Measurements from ENCODE around the gene FAM107B. TPM values are rescaled to one million over a fixed set of nuclear protein-coding genes. Genes with fewer than 3 reads are reported as not detected.

Gene FAM107B
- total RNA-seq (2014; rRNA removed; shearing (Covaris generic)) (5.2 and 5.3 TPM in 2 replicates), polyA plus RNA-seq (2016; fragmentation: Nextera tagmentation; extraction: Ambion mirVana) (3.4 and 5.2 TPM in 2 replicates)

DNA sequence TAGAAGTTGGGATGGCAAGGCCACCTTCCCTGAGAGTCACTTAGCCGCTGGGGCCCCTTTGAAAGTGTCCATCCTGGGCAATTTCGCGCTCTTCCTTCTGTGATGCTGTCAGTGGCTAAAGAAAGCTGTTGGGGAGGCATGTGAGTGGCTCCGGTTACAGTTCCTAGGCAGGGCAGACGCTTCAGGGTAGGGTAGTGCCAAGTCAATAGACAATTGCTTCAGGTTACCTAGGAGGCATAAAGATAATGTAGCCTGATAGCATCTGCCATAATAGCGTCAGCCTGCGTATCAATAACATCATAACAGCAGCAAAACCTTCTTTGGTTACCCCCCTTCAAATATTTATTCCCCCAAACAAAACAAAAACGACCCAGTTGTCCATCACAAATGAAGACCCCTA is at the start of gene FAM107B:
Gene FAM107B (minus strand): TSS at position 101 of the 400 bp plus-strand sequence. CDS start 234 bp downstream, outside the sequence.
- WGBS, 2 experiments (ENCODE audit: low coverage in 1 of 2, low lambda C conversion rate in 2 of 2, missing lambda C conversion rate in 2 of 2), result 74 to 75% methylated on average over 8 of the region's 8 CpGs
- no peaks in the 10 kb centered on the region for H3K36me3 ChIP-seq (ENCODE audit: low read depth)
- no peak within 1 kb of the TSS for H2AFZ ChIP-seq
- no peak within 1 kb of the TSS for H3K9ac ChIP-seq
- no peak within 1 kb of the TSS for H3K4me2 ChIP-seq (ENCODE audit: unreplicated experiment)
- no peaks in the 10 kb centered on the region; the same call in 1 of the 2 replicates for H3K4me1 ChIP-seq (ENCODE audit: insufficient read depth)
- no peaks in the 10 kb centered on the region for H3K9me2 ChIP-seq (ENCODE audit: insufficient read depth)
- no peak within 1 kb of the TSS for H3K27ac ChIP-seq
- in situ Hi-C loops (cut with MboI), result no loop called here
- H3K79me2 ChIP-seq (ENCODE audit: insufficient read depth), result no peaks in the 10 kb centered on the region
- H3K27me3 ChIP-seq (replicated peaks; ENCODE audit: insufficient read depth), result peaks cover 15% of the 10 kb centered on the region
- no peak within 1 kb of the TSS for H3K4me3 ChIP-seq
- H4K20me1 ChIP-seq (ENCODE audit: insufficient read depth), result no peaks in the 10 kb centered on the region
- H3F3A ChIP-seq (ENCODE audit: insufficient read depth), result no peaks in the 10 kb centered on the region
- TF ChIP-seq EZH2phosphoT487 (IDR thresholded peaks at IDR 0.05; ENCODE audit: insufficient read depth, low read depth), result no peak
- no peak for TF ChIP-seq EZH2 (IDR thresholded peaks at IDR 0.05; ENCODE audit: insufficient read depth, poor library complexity, severe bottlenecking)
- no peaks in the 10 kb centered on the region for H3K9me3 ChIP-seq (ENCODE audit: low read depth)
- no peak for DNase-seq

DNA sequence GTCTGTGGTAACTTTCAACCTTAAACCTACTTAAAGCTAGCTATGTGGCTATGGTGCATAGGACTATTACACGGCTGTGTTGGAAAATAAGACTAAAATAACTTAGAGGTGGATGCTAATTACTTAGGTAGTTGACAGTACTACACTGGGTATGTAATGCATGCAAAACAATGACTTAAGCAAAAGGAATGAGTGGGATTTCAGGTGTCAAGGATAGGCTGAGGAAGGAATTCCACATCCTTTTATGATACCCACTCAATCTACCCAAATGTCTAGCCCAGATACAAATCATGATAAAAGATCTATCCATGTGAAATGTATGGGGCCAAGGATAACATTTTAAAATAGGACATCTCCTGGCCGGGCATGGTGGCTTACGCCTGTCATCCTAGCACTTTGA is 49.3 kb upstream of the FAM107B start:
- in situ Hi-C loops (cut with MboI), result loop anchor here (10.0 kb wide), 1 partner anchor 289 kb away; no protein-coding TSS in a partner anchor
- H3K79me2 ChIP-seq (ENCODE audit: insufficient read depth), result no peaks in the 10 kb centered on the region
- 0 out of 2 replicates have a peak, but pooled peaks cover 6% of the 10 kb centered on the region for H3F3A ChIP-seq (ENCODE audit: insufficient read depth)
- H3K27me3 ChIP-seq (replicated peaks; ENCODE audit: insufficient read depth), result no peaks in the 10 kb centered on the region
- H3K9ac ChIP-seq, result no peak overlapping the region
- no peaks in the 10 kb centered on the region for H4K20me1 ChIP-seq (ENCODE audit: insufficient read depth)
- no peak overlapping the region for H3K27ac ChIP-seq
- no peaks in the 10 kb centered on the region for H3K9me2 ChIP-seq (ENCODE audit: insufficient read depth)
- 78 to 85% methylated on average over 3 of the region's 3 CpGs for WGBS, 2 experiments (ENCODE audit: low coverage in 1 of 2, low lambda C conversion rate in 2 of 2, missing lambda C conversion rate in 2 of 2)
- TF ChIP-seq EZH2 (IDR thresholded peaks at IDR 0.05; ENCODE audit: insufficient read depth, poor library complexity, severe bottlenecking) (no peak), EZH2phosphoT487 (IDR thresholded peaks at IDR 0.05; ENCODE audit: insufficient read depth, low read depth) (no peak)
- H2AFZ ChIP-seq, result no peak overlapping the region
- no peak for DNase-seq
- H3K4me2 ChIP-seq (ENCODE audit: unreplicated experiment), result no peak overlapping the region
- no peaks in the 10 kb centered on the region for H3K36me3 ChIP-seq (ENCODE audit: low read depth)
- no peak overlapping the region for H3K4me3 ChIP-seq
- H3K9me3 ChIP-seq (ENCODE audit: low read depth), result no peaks in the 10 kb centered on the region
- peaks cover 12% of the 10 kb centered on the region for H3K4me1 ChIP-seq (ENCODE audit: insufficient read depth)

DNA sequence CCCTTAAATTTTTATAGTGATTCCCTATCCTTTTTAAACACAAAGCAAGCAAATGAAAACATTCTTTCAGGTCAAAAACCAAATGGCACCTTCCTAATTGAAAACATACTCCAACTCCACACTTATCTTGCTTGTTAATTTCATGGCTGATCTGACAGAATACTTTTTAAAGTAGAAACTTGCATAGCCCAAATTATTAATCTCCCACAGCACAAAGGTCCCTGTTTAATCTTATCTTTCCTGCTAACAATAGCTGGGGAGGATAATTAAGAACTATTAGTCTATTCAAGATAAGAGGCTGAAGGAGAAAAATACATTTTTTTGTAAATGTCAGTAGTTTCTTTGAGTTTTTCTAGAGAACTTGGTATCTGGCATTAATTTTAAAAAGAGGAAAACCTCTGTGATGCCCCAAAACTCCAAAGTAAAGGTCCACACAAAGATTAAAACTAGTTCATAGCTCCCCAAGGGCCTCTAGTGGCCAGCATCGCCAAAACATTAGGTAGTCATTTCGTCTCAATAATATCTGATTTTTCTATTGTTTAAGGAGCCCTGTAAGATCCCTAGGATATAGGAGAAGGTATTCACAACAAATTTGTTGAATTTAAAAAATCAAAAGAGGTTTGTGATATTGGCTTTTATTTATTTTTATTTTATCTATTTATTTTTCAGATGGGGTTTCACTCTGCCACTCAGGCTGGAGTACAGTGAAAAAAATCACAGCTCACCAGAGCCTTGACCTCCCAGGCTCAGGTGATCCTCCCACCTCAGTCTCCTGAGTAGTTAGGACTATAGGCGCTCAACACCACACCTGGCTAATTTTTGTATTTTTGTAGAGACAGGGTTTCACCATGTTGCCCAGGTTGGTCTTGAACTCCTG is 48.4 kb upstream of the FAM107B start:
- no peaks in the 10 kb centered on the region for H3K9me3 ChIP-seq (ENCODE audit: low read depth)
- H3K4me3 ChIP-seq, result no peak overlapping the region
- H3K4me2 ChIP-seq (ENCODE audit: unreplicated experiment), result no peak overlapping the region
- DNase-seq, result peak; percentile 70
- 0 out of 2 replicates have a peak, but pooled peaks cover 6% of the 10 kb centered on the region for H3F3A ChIP-seq (ENCODE audit: insufficient read depth)
- H3K4me1 ChIP-seq (ENCODE audit: insufficient read depth), result peaks cover 12% of the 10 kb centered on the region
- no peaks in the 10 kb centered on the region for H3K27me3 ChIP-seq (replicated peaks; ENCODE audit: insufficient read depth)
- H2AFZ ChIP-seq, result no peak overlapping the region
- H3K9me2 ChIP-seq (ENCODE audit: insufficient read depth), result no peaks in the 10 kb centered on the region
- H3K27ac ChIP-seq, result no peak overlapping the region
- H3K36me3 ChIP-seq (ENCODE audit: low read depth), result no peaks in the 10 kb centered on the region
- in situ Hi-C loops (cut with MboI), result loop anchor here (10.0 kb wide), 1 partner anchor 288 kb away; no protein-coding TSS in a partner anchor
- H3K79me2 ChIP-seq (ENCODE audit: insufficient read depth), result no peaks in the 10 kb centered on the region
- no peaks in the 10 kb centered on the region for H4K20me1 ChIP-seq (ENCODE audit: insufficient read depth)
- no peak overlapping the region for H3K9ac ChIP-seq
- no peak for TF ChIP-seq EZH2 (IDR thresholded peaks at IDR 0.05; ENCODE audit: insufficient read depth, poor library complexity, severe bottlenecking)
- TF ChIP-seq EZH2phosphoT487 (IDR thresholded peaks at IDR 0.05; ENCODE audit: insufficient read depth, low read depth), result no peak
- WGBS, 2 experiments (ENCODE audit: low coverage in 1 of 2, low lambda C conversion rate in 2 of 2, missing lambda C conversion rate in 2 of 2), result 11 to 13% methylated on average over 3 of the region's 3 CpGs

- Histone ChIP-seq H3K27ac (no peak overlapping the region), H3K79me2 (ENCODE audit: insufficient read depth) (no peaks in the 10 kb centered on the region), H3K9me2 (ENCODE audit: insufficient read depth) (no peaks in the 10 kb centered on the region), H3K4me3 (no peak overlapping the region), H3K9ac (no peak overlapping the region), H3F3A (ENCODE audit: insufficient read depth) (0 out of 2 replicates have a peak, but pooled peaks cover 6% of the 10 kb centered on the region), H3K27me3 (replicated peaks; ENCODE audit: insufficient read depth) (no peaks in the 10 kb centered on the region), H4K20me1 (ENCODE audit: insufficient read depth) (no peaks in the 10 kb centered on the region), H3K4me1 (ENCODE audit: insufficient read depth) (peaks cover 12% of the 10 kb centered on the region), H3K4me2 (ENCODE audit: unreplicated experiment) (no peak overlapping the region), H3K36me3 (ENCODE audit: low read depth) (no peaks in the 10 kb centered on the region), H3K9me3 (ENCODE audit: low read depth) (no peaks in the 10 kb centered on the region), H2AFZ (no peak overlapping the region)
- 80 to 83% methylated on average over 6 of the region's 6 CpGs for WGBS, 2 experiments (ENCODE audit: low coverage in 1 of 2, low lambda C conversion rate in 2 of 2, missing lambda C conversion rate in 2 of 2)
- DNase-seq, result no peak
- TF ChIP-seq EZH2phosphoT487 (IDR thresholded peaks at IDR 0.05; ENCODE audit: insufficient read depth, low read depth), result no peak
- no peak for TF ChIP-seq EZH2 (IDR thresholded peaks at IDR 0.05; ENCODE audit: insufficient read depth, poor library complexity, severe bottlenecking)
- in situ Hi-C loops (cut with MboI), result loop anchor here (10.0 kb wide), 1 partner anchor 287 kb away; no protein-coding TSS in a partner anchor
Measured at GRCh38 chr10:14821635-14822375, 47.1 kb upstream of the FAM107B start.

All from GM23248 (cell line).